ENCODE measurements around the gene DOK7. TPM values are rescaled to one million over a fixed set of nuclear protein-coding genes. Genes with fewer than 3 reads are reported as not detected.
"Not testable (repeated sequence)": the region's sequence is repeated elsewhere in the genome, so short reads cannot be mapped to it uniquely, and the experiment has no call there.

The DOK7 gene
- total RNA-seq, 1 donor from 2014 or later, result under 0.01 TPM

DNA sequence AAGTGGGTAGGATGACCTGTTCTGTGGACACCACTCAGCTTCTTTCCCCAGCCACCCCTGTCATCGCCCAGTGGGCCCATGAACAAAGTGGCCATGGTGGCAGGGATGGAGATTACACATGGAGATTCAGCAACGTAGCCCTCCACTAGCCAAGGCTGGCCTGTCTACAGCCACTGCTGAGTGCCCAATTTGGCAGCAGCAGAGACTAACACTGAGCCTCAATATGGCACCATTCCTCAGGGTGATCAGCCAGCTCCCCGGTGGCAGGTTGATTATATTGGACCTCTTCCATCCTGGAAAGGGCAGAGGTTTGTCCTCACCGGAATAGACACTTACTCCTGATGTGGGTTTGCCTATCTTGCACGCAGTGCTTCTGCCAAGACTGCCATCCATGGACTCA, 4.0 kb upstream of the DOK7 start:
- FAIRE-seq; DNase-seq (ENCODE audit: low spot score in 2 of 2): not testable (repeated sequence)

- DNase-seq (ENCODE audit: low spot score in 2 of 2) (no peak), FAIRE-seq (no peak)
Observed at GRCh38 chr4:3460926-3461325, 2.2 kb upstream of the DOK7 start.

GRCh38 chr4:3461515-3462291, 1.4 kb upstream of the DOK7 start:
- no peak for FAIRE-seq
- DNase-seq (ENCODE audit: low spot score in 2 of 2), result no peak

GRCh38 chr4:3462321-3462789, 751 bp upstream of the DOK7 start:
- DNase-seq (ENCODE audit: low spot score in 2 of 2) (no peak), FAIRE-seq (no peak)

GRCh38 chr4:3463556-3464348, 646 bp downstream of the DOK7 start:
- FAIRE-seq (no peak), DNase-seq (ENCODE audit: low spot score in 2 of 2) (no peak)

- FAIRE-seq (no peak), DNase-seq (ENCODE audit: low spot score in 2 of 2) (no peak)
Observed at GRCh38 chr4:3464349-3464905, 1.3 kb downstream of the DOK7 start.

DNA sequence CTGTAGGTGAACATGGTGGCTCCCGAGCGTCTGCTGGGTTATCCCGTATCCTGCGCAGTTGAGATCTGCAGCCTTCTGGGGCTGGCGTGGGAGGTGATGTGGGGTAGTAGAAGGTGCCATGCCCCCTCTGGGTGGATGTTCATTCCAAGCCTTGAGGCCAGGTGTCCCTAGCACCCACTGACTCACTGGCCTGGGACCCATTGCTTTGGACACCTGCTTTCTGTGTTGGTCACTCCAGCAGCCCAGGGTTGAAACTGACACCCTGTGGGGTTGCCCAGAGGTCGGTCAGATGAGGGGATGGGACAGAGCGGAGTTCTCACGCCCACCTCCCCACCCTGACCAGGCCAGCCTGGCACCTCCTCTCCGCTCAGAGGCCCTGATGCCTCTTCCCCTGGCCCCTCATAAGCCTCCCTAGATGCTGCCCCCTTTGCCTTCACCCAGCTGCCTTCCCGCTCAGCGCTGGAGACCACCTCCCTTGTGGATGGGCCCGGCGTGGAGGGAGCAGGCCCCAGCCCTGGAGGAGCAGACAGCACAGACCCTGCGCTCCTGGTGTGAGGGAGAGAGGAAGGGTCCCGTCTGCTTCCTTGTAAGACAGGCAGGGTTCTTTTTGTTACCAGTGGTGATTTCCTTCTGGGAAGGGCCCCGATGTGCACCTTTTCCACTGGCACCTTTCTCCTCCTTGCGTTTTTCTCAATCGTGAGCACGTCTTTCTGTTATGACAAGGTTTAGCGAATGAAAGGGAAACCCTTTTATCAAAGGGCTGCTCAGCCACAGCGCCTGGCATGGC, 2.0 kb downstream of the DOK7 start:
- no peak for FAIRE-seq
- DNase-seq (ENCODE audit: low spot score in 2 of 2), result no peak

- FAIRE-seq (no peak), DNase-seq (ENCODE audit: low spot score in 2 of 2) (no peak)
Observed at GRCh38 chr4:3465698-3466671, 2.9 kb downstream of the DOK7 start.

DNA sequence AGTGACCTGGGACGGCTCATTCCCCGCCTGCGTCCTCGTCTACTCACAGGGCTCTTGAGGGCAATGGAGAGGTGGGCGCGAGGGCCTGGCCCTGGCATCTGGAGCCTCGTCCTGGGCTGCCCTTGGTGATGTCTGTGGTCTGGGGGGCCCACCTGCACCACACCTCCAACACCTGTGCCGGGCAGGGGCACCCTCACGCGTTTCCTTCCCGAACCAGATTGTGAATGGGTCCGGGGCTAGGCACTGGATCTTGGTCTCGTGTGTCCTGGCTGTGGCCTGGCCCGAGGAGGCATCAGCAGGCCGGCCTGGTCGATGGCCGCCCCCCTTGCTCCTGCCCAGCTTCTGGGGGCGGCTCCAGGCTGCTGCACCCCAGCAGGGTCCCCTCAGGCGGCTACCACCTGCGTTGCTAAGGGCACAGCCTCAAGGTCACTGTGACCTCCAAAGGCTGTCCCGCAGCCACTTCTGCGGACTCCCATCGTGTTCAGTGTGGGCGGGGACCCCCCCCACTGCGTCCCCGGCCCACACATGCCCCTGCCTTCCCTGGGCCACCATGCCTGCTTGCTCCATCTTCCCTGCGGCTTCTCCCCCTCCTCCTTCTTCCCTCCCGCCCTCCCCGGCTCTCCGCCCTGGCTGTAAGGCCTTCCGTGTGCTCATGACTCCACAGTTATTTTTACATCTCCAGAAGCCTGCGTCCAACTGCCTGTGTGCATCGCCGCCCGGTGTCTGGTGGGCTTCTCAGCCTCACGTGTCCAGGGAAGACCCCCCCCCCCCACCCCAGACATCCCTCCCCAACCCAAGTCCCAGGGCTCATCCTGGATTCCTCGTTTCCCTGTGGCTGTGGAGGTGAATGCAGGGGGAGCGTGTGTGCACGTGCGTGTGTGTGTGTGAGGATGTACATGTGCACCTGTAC, 3.8 kb downstream of the DOK7 start:
- no peak for DNase-seq (ENCODE audit: low spot score in 2 of 2)
- no peak for FAIRE-seq

GRCh38 chr4:3467601-3468031, 4.5 kb downstream of the DOK7 start:
- FAIRE-seq (no peak), DNase-seq (ENCODE audit: low spot score in 2 of 2) (no peak)

DNA sequence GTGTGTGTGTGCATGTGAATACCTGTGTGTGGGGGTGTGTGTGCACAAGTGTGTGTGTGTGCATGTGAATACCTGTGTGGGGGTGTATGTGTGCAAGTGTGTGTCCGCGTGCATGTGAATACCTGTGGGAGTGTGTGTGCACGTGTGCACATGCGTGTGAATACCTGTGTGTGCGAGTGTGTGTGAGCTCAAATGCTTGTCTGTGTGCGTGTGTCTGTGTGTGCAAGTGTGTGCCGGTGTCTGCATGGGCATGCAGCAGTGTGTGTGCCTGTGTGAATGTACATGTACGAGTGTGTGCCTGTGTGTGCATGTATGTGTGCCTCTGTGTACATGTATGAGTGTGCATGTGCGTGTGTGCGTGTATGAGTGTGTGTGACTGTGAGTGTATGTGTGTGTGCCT, 5.0 kb downstream of the DOK7 start:
- DNase-seq (ENCODE audit: low spot score in 2 of 2) (no peak), FAIRE-seq (no peak)

GRCh38 chr4:3468804-3469203, 5.7 kb downstream of the DOK7 start:
- FAIRE-seq (no peak), DNase-seq (ENCODE audit: low spot score in 2 of 2) (no peak)

DNA sequence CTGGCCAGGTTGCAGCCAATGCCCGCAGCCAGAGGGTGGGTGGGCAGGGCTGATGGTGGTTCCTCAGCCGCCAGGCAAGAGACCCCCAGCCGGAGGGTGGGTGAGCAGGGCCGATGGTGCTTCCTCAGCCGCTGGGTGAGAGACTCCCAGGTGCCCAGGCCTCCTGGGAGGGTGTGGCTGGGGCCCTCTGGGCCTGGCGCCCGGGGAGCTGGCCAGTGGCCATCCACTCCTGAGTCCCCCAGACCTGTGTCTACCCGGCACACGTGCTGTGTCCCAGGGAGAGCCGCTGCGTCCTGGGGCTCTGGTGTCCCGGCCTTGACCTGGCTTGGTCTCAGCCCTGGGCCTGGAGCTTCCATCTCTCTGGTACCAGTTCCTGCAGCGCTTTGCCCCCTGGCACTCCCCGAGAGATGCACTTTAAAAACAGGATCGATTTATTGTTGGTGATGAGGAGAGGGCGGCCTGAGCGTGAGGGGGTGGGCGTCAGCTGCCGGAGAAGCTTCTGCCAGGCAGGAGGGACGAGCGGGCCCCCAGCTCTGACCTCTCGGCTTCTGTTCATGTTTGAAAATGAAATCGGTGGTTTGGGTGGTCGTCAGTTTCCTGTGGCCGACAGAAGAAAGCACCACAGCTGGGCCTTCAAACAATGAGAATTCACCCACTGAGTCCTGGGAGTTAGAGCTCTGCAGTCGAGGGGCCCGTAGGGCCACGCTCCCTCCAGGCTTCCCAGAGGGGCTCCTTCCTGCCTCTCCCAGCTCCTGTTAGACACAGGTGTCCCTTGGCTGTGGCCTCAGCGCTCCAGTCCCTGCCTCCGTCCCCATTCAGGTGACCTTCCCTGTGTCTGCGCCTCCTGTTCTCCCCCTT, 6.5 kb downstream of the DOK7 start:
- FAIRE-seq, result no peak
- no peak for DNase-seq (ENCODE audit: low spot score in 2 of 2)

GRCh38 chr4:3470244-3471097, 7.4 kb downstream of the DOK7 start:
- no peak for FAIRE-seq
- DNase-seq (ENCODE audit: low spot score in 2 of 2), result no peak

GRCh38 chr4:3471098-3471760, 8.1 kb downstream of the DOK7 start:
- FAIRE-seq (no peak), DNase-seq (ENCODE audit: low spot score in 2 of 2) (no peak)

DNA sequence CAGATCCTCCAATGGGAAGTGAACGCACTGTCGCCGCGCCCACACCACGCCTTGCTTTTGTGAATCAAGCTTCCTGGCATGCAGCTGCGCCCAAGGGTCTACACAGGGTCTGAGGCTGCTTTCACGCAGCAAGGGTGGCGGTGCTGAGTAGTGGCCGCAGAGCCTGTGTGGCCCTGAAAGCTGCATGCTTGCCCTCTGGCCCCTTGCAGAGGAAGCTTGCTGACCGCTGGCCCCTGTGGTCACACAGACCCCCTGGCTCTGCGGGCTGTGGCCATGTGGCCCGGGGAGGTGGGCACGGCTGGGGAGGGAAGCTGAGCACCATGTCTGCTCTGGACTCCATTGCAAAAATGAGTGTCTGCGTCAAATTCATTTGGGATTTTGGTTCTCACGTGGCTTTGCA, 8.8 kb downstream of the DOK7 start:
- DNase-seq (ENCODE audit: low spot score in 2 of 2) (no peak), FAIRE-seq (no peak)
